Spleen (tissue), 11 donors: ENCODE data around the gene PUS10. TPM values are rescaled to one million over a fixed set of nuclear protein-coding genes. Genes with fewer than 3 reads are reported as not detected.
A peak's percentile ranks its signal among the peaks of the same experiment; 100 is the strongest.
"Not testable (repeated sequence)": the region's sequence is repeated elsewhere in the genome, so short reads cannot be mapped to it uniquely, and the experiment has no call there.

Source experiments
- DNase-seq: peaks from one replicate; pipeline ENCODE4 v3.0.0-alpha.2; 2020
- H3K27ac ChIP-seq, 8 donors: fragments of 200-600 bp; sonication (generic) in 7 of 8; 1 replicate in 4 of 8; 2 replicates in 4 of 8; pipeline versions ENCODE4 v1.5.0 to v1.8.0; 2016 to 2021; ENCODE audit warnings: inconsistent platforms in 4 of 8, mild to moderate bottlenecking in 4 of 8, moderate library complexity in 1 of 8
- H3K27me3 ChIP-seq, 7 donors: fragments of 200-600 bp; sonication (generic) in 6 of 7; replicated peaks in 1 of 7; 1 replicate in 4 of 7; 2 replicates in 3 of 7; pipeline versions ENCODE4 v1.5.0 to v1.8.0; 2016 to 2021; ENCODE audit warnings: inconsistent platforms in 3 of 7, mild to moderate bottlenecking in 1 of 7
- H3K36me3 ChIP-seq, 6 donors: fragments of 200-600 bp; sonication (generic) in 5 of 6; 1 replicate in 4 of 6; 2 replicates in 2 of 6; pipeline versions ENCODE4 v1.5.0 to v1.8.0; 2016 to 2021; ENCODE audit warnings: inconsistent platforms in 2 of 6
- H3K4me1 ChIP-seq, 6 donors: fragments of 200-600 bp; sonication (generic) in 5 of 6; 1 replicate in 3 of 6; 2 replicates in 3 of 6; pipeline versions ENCODE4 v1.5.0 to v1.8.0; 2016 to 2021; ENCODE audit warnings: inconsistent platforms in 3 of 6
- H3K4me3 ChIP-seq, 8 donors: fragments of 200-600 bp; sonication (generic) in 7 of 8; 1 replicate in 4 of 8; 2 replicates in 4 of 8; pipeline versions ENCODE4 v1.5.0 to v1.8.0; 2016 to 2021; ENCODE audit warnings: inconsistent platforms in 4 of 8, mild to moderate bottlenecking in 4 of 8, moderate library complexity in 2 of 8
- H3K9me3 ChIP-seq, 8 donors: fragments of 200-600 bp; sonication (generic) in 7 of 8; 1 replicate in 4 of 8; 2 replicates in 4 of 8; pipeline versions ENCODE4 v1.5.0 to v1.8.0; 2016 to 2021; ENCODE audit warnings: inconsistent platforms in 4 of 8
- POLR2A ChIP-seq, 3 donors: fragments of 450-650 bp; IDR thresholded peaks; one replicate each; pipeline ENCODE4 v1.5.1; 2017; ENCODE audit warnings: antibody characterized with exemption in 3 of 3, mild to moderate bottlenecking in 1 of 3
- POLR2AphosphoS5 ChIP-seq, 3 donors: sonication (generic); formaldehyde crosslinking; IDR thresholded peaks; one replicate each; pipeline ENCODE4 v1.5.1; 2017; ENCODE audit warnings: antibody characterized with exemption in 3 of 3
- WGBS, 5 donors: extraction: QIAGEN DNeasy Blood & Tissue Kit in 3 of 5; methylation state at CpG; one replicate each; pipeline versions ENCODE4 v1.1.5 to v1.1.7; 2013 to 2018; 5-methylcytosine and 5-hydroxymethylcytosine counted together
- intact Hi-C: fragments of 100-400 bp; cut with DNase I; formaldehyde crosslinking; loops from one replicate; pipeline ENCODE4 v1.15.0; 2023; ENCODE audit warnings: low total_unique reads
- polyA plus RNA-seq, 3 donors: library from polyadenylated mRNA; stranded (reverse); fragments of 200-250 nt; gene quantifications; one replicate each; pipeline ENCODE4 v1.2.1, GENCODE V29; 2013
- total RNA-seq, 7 donors: library from RNA; depleted of rRNA in 3 of 7; stranded (reverse); fragments of >200 nt in 3 of 7; fragmentation: NEBNext Ultra II Directional in 4 of 7; extraction: Animal tissue kit (Norgen Biotek cat#: 25700) in 4 of 7; gene quantifications; one replicate each; pipeline versions ENCODE4 v1.1.0 to v1.2.1, GENCODE V29; 2016 to 2021
- TF ChIP-seq, protein P1 (sequence below), 11 experiments: fragments of 200-600 bp in 7 of 11; fragments of 450-650 bp in 4 of 11; sonication (generic) in 4 of 11; IDR thresholded peaks in 8 of 11; conservative IDR thresholded peaks in 3 of 11; 1 replicate in 7 of 11; 2 replicates in 4 of 11; pipeline versions ENCODE4 v1.4.0 to v1.8.0; 2016 to 2021; ENCODE audit warnings: antibody characterized with exemption in 11 of 11, inconsistent platforms in 4 of 11, mild to moderate bottlenecking in 1 of 11
- donor health status: healthy with polysubstance abuse.
- donor health status: DM: no; HTN: no; CAD: no; lungs with moderate emphysema.
- donor health status: DM: no; HTN: no; CAD: no.
- donor health status: Bipolar disorder and iron deficiency.
- donor health status: healthy.
- donor health status: DM: no; HTN: no; CAD: no.
- donor health status: DM: yes; HTN: yes; CAD: no.

Gene PUS10
- total and polyA plus RNA-seq, 10 donors: 3.5 to 12.6 (median 6.4) TPM

DNA sequence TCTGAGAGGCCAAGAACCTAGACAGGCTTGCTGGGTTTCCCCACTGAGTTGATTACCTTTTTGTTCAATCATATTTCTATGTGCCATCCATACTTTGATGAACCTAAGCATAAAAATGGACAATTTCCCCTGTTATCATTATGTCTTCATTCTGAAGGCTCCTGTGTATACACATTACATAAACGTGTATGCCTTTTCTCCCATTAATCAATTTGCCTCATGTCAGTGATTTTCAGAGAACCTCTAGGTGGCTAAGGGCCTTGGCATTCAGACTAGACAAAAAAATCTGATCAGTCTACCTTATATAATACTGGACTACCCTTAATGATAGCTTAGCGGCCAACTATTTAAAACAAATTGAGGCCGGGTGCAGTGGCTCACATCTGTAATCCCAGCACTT, 4.7 kb downstream of the PUS10 start:
- no peaks in the 10 kb centered on the region for H3K27me3 ChIP-seq
- intact Hi-C loops: no loop called here
- TF ChIP-seq POLR2A (IDR thresholded peaks at IDR 0.05) (no peak), POLR2AphosphoS5 (IDR thresholded peaks at IDR 0.05) (no peak)
- TF ChIP-seq, protein P1, sequence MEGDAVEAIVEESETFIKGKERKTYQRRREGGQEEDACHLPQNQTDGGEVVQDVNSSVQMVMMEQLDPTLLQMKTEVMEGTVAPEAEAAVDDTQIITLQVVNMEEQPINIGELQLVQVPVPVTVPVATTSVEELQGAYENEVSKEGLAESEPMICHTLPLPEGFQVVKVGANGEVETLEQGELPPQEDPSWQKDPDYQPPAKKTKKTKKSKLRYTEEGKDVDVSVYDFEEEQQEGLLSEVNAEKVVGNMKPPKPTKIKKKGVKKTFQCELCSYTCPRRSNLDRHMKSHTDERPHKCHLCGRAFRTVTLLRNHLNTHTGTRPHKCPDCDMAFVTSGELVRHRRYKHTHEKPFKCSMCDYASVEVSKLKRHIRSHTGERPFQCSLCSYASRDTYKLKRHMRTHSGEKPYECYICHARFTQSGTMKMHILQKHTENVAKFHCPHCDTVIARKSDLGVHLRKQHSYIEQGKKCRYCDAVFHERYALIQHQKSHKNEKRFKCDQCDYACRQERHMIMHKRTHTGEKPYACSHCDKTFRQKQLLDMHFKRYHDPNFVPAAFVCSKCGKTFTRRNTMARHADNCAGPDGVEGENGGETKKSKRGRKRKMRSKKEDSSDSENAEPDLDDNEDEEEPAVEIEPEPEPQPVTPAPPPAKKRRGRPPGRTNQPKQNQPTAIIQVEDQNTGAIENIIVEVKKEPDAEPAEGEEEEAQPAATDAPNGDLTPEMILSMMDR (IDR thresholded peaks at IDR 0.05 in 8 of 11, conservative IDR thresholded peaks at IDR 0.05 in 3 of 11): no peak
- H3K27ac ChIP-seq: no peak overlapping the region
- H3K4me1 ChIP-seq: peaks cover 9 to 35% (median 14%) of the 10 kb centered on the region in 6 donors
- peaks cover 0 to 12% (median 0%) of the 10 kb centered on the region in 6 donors for H3K36me3 ChIP-seq
- no peaks in the 10 kb centered on the region for H3K9me3 ChIP-seq
- DNase-seq: no peak
- no peak overlapping the region for H3K4me3 ChIP-seq
- 70 to 94% (median 79%) methylated on average over 3 of the region's 3 CpGs for WGBS, 5 donors

DNA sequence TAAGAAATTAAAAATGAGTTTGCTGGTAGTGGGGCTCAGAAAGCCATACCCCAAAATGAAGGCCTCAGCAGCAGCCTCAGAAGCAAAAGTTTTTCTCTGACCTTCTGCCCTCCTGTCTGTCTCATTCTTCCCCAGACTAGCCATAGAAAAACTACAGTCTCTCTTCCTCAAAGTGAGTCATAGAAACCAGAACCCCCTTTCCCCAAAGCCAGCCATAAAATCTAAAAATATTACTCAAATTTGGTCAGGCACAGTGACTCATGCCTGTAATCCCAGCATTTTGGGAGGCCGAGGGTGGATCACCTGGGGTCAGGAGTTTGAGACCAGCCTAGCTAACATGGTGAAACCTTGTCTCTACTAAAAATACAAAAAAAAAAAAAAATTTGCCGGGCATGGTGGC, 5.8 kb downstream of the PUS10 start:
- intact Hi-C loops, H3K9me3 ChIP-seq, DNase-seq, H3K4me3 ChIP-seq, H3K27me3 ChIP-seq: not testable (repeated sequence)
- peaks cover 0 to 15% (median 0%) of the 10 kb centered on the region in 6 donors for H3K36me3 ChIP-seq
- 70 to 79% (median 77%) methylated on average over 2 of the region's 2 CpGs for WGBS, 5 donors
- H3K27ac ChIP-seq: peak overlapping the region in 2 of 8 donors; percentile 14 to 48
- H3K4me1 ChIP-seq: peaks cover 9 to 32% (median 13%) of the 10 kb centered on the region in 6 donors

DNA sequence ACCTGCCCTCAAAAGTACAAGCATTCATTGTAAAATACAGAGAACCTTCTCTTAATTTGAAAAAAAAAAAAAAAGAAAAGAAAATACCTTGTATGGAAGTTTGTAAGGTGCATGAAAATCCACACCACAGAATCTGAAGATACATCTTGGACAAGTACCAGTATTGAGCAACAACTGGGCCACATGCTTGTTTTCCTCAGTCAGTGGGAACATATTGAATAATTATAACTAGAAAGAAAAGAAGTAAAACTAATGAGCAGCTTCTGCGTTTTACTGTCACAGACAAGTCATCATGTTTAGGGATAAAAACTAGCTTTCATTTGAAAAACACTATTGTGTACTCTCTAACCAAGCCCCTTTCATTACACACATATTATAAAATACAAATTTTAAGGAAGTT, 6.4 kb downstream of the PUS10 start:
- Histone ChIP-seq H3K4me3 (no peak overlapping the region), H3K36me3 (peaks cover 0 to 15% (median 0%) of the 10 kb centered on the region in 6 donors), H3K9me3 (no peaks in the 10 kb centered on the region), H3K27ac (peak overlapping the region in 2 of 8 donors; percentile 14 to 48), H3K27me3 (no peaks in the 10 kb centered on the region), H3K4me1 (peaks cover 9 to 29% (median 13%) of the 10 kb centered on the region in 6 donors)
- intact Hi-C loops: no loop called here
- TF ChIP-seq POLR2AphosphoS5 (IDR thresholded peaks at IDR 0.05) (no peak), POLR2A (IDR thresholded peaks at IDR 0.05) (no peak)
- TF ChIP-seq, protein P1 (IDR thresholded peaks at IDR 0.05 in 8 of 11, conservative IDR thresholded peaks at IDR 0.05 in 3 of 11): no peak
- DNase-seq: no peak
- WGBS, 5 donors: 73 to 93% (median 78%) methylated on average over 1 of the region's 1 CpG

DNA sequence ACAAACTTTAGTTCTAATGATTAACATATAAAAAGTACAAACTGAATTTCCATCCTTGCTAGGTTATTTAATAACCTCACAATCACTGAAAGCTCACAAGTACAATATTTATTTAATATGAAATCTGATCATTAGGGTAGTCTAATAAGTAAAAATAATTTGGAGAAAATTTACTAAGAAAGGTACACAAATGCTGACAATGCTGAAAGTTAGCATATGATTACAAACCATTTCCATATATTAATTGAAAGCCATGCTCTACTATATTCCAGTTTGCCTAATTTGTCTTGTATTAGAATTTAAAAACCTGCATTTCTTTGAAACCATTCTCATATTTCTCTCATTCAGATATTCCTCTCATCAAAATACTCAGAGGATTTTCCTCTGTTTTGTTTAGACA, 8.7 kb downstream of the PUS10 start:
- Histone ChIP-seq H3K4me3 (no peak overlapping the region), H3K27me3 (no peaks in the 10 kb centered on the region), H3K4me1 (peaks cover 0 to 6% (median 0%) of the 10 kb centered on the region in 6 donors), H3K27ac (no peak overlapping the region), H3K9me3 (no peaks in the 10 kb centered on the region), H3K36me3 (peaks cover 0 to 15% (median 0%) of the 10 kb centered on the region in 6 donors)
- DNase-seq: no peak
- intact Hi-C loops: no loop called here
- TF ChIP-seq POLR2AphosphoS5 (IDR thresholded peaks at IDR 0.05) (no peak), POLR2A (IDR thresholded peaks at IDR 0.05) (no peak)
- TF ChIP-seq, protein P1 (IDR thresholded peaks at IDR 0.05 in 8 of 11, conservative IDR thresholded peaks at IDR 0.05 in 3 of 11): no peak
